Measurements from ENCODE around the gene GDF10. TPM values are rescaled to one million over a fixed set of nuclear protein-coding genes. Genes with fewer than 3 reads are reported as not detected.

GDF10 gene
- total and polyA plus RNA-seq, 10 of the 15 experiments (the other 5 are each of a cell fraction or from before 2014, with no cell fraction given) = not detected

- H4K20me1 ChIP-seq (ENCODE audit: control insufficient read depth, insufficient read depth) = no peaks in the 10 kb centered on the region
- SMC1A ChIA-PET (ENCODE audit: uncharacterized antibody, unreplicated experiment) = interaction anchor here (1.2 kb wide), 1 partner anchor 11 kb away, joined by 5 read pairs; no protein-coding TSS in a partner anchor
- H3K36me3 ChIP-seq (ENCODE audit: control insufficient read depth in 2 of 2, insufficient read depth in 2 of 2, low read length in 1 of 2) = no peaks in the 10 kb centered on the region
- no TSS peak for BruUV-seq (replicated peaks)
- no peak overlapping the region for H3K4me3 ChIP-seq
- DNase-seq (ENCODE audit: low read depth, low spot score) = no peak
- CTCF ChIA-PET = no interaction called here
- no peak for FAIRE-seq
- RAD21 ChIA-PET (ENCODE audit: unreplicated experiment) = no interaction called here
- no peak overlapping the region for H3K27ac ChIP-seq (ENCODE audit: control insufficient read depth, insufficient read depth)
- no peak overlapping the region for H3K9ac ChIP-seq (ENCODE audit: control insufficient read depth, insufficient read depth, low read length)
- ATAC-seq = no peak
- peaks cover 2% of the 10 kb centered on the region for H3K4me1 ChIP-seq (ENCODE audit: control insufficient read depth, insufficient read depth, low read length)
- no peaks in the 10 kb centered on the region; the same call in 2 of the 3 replicates for H3K9me3 ChIP-seq (replicated peaks; ENCODE audit: control insufficient read depth, insufficient read depth, low read length)
- TF ChIP-seq RCOR1 (conservative IDR thresholded peaks at IDR 0.05; ENCODE audit: low read depth, low read length) (no peak), MAX (IDR thresholded peaks at IDR 0.05; ENCODE audit: low read depth, low read length) (no peak), RELB (IDR thresholded peaks at IDR 0.05; ENCODE audit: low read depth) (no peak), HDAC6 (IDR thresholded peaks at IDR 0.05; ENCODE audit: unreplicated experiment) (no peak), REST (IDR thresholded peaks at IDR 0.05; ENCODE audit: low read depth, low read length) (no peak), E2F8 (IDR thresholded peaks at IDR 0.05; ENCODE audit: low read depth, partially characterized antibody) (no peak), ZBTB4 (CRISPR knock-in tag; IDR thresholded peaks at IDR 0.05) (no peak)
- intact Hi-C loops (cut with micrococcal nuclease; ENCODE audit: unreplicated experiment) (no loop called here), in situ Hi-C loops (cut with MboI) (no loop called here)
- H3K27me3 ChIP-seq (replicated peaks in 1 of 2; ENCODE audit: control insufficient read depth in 2 of 2, insufficient read depth in 2 of 2, low read length in 1 of 2) = no peaks in the 10 kb centered on the region; a peak in 2 of 4 replicates
- H3K79me2 ChIP-seq (ENCODE audit: control insufficient read depth, insufficient read depth, low read length) = no peaks in the 10 kb centered on the region
- 15% methylated on average over 7 of the region's 7 CpGs for WGBS (ENCODE audit: insufficient coverage, insufficient replicate concordance, low lambda C conversion rate, missing lambda C conversion rate)
- POLR2A ChIA-PET = no interaction called here
- H3K4me2 ChIP-seq (ENCODE audit: control insufficient read depth, insufficient read depth) = no peak overlapping the region
- H2AFZ ChIP-seq (ENCODE audit: control insufficient read depth, low read depth, low read length) = no peak overlapping the region
Observed at GRCh38 chr10:47252093-47252780, 47.8 kb upstream of the GDF10 start.
